Measurements from ENCODE around the gene COL23A1. TPM values are rescaled to one million over a fixed set of nuclear protein-coding genes. Genes with fewer than 3 reads are reported as not detected.

COL23A1 gene
- total RNA-seq, 1 experiment from 2014 or later = not detected

GRCh38 chr5:178454821-178455479 lies 135.2 kb downstream of the COL23A1 start:
- no peaks in the 10 kb centered on the region for H3F3A ChIP-seq (ENCODE audit: low read length, unreplicated experiment)
- H3K36me3 ChIP-seq (ENCODE audit: low read depth, low read length) = no peaks in the 10 kb centered on the region
- H2AFZ ChIP-seq (ENCODE audit: low read length) = no peak overlapping the region
- H3K4me2 ChIP-seq (ENCODE audit: low read length) = no peak overlapping the region
- ATAC-seq (no peak), DNase-seq (no peak)
- no peak overlapping the region for H3K27ac ChIP-seq (ENCODE audit: low read length)
- POLR2A ChIA-PET (ENCODE audit: unreplicated experiment) = no interaction called here
- peaks cover 17% of the 10 kb centered on the region for H3K27me3 ChIP-seq (ENCODE audit: low read length)
- no peaks in the 10 kb centered on the region for H3K79me2 ChIP-seq (ENCODE audit: low read length)
- H3K9me2 ChIP-seq (replicated peaks; ENCODE audit: low read length) = no peaks in the 10 kb centered on the region
- intact Hi-C loops (cut with micrococcal nuclease) = no loop called here
- no TSS peak for BruUV-seq (replicated peaks)
- H3K9ac ChIP-seq (ENCODE audit: low read length) = no peak overlapping the region
- no peak overlapping the region for H3K4me3 ChIP-seq (ENCODE audit: low read length)
- no peaks in the 10 kb centered on the region for H4K20me1 ChIP-seq (ENCODE audit: low read length)
- H3K9me3 ChIP-seq (ENCODE audit: low read length) = no peaks in the 10 kb centered on the region
- CTCF ChIA-PET = no interaction called here
- H3K4me1 ChIP-seq (ENCODE audit: insufficient read depth, low read length) = no peaks in the 10 kb centered on the region
- TF ChIP-seq CTCF (conservative IDR thresholded peaks at IDR 0.05; ENCODE audit: low read depth, low read length) (no peak), EZH2phosphoT487 (IDR thresholded peaks at IDR 0.05; ENCODE audit: borderline replicate concordance, low read length) (no peak), EZH2 (IDR thresholded peaks at IDR 0.05; ENCODE audit: low read length, unreplicated experiment) (no peak)

- ChIA-PET POLR2A (ENCODE audit: unreplicated experiment) (no interaction called here), CTCF (no interaction called here)
- no TSS peak for BruUV-seq (replicated peaks)
- TF ChIP-seq EZH2 (IDR thresholded peaks at IDR 0.05; ENCODE audit: low read length, unreplicated experiment) (no peak), EZH2phosphoT487 (IDR thresholded peaks at IDR 0.05; ENCODE audit: borderline replicate concordance, low read length) (no peak), CTCF (conservative IDR thresholded peaks at IDR 0.05; ENCODE audit: low read depth, low read length) (no peak)
- Histone ChIP-seq H3K4me1 (ENCODE audit: insufficient read depth, low read length) (no peaks in the 10 kb centered on the region), H3K9me3 (ENCODE audit: low read length) (no peaks in the 10 kb centered on the region), H3F3A (ENCODE audit: low read length, unreplicated experiment) (no peaks in the 10 kb centered on the region), H2AFZ (ENCODE audit: low read length) (no peak overlapping the region), H3K27me3 (ENCODE audit: low read length) (peaks cover 22% of the 10 kb centered on the region), H3K27ac (ENCODE audit: low read length) (no peak overlapping the region), H3K9me2 (replicated peaks; ENCODE audit: low read length) (no peaks in the 10 kb centered on the region), H3K36me3 (ENCODE audit: low read depth, low read length) (no peaks in the 10 kb centered on the region), H3K79me2 (ENCODE audit: low read length) (no peaks in the 10 kb centered on the region), H3K4me3 (ENCODE audit: low read length) (no peak overlapping the region), H4K20me1 (ENCODE audit: low read length) (no peaks in the 10 kb centered on the region), H3K4me2 (ENCODE audit: low read length) (no peak overlapping the region), H3K9ac (ENCODE audit: low read length) (no peak overlapping the region)
- intact Hi-C loops (cut with micrococcal nuclease) = no loop called here
- DNase-seq (no peak), ATAC-seq (no peak)
Measured at GRCh38 chr5:178454303-178454702, 135.9 kb downstream of the COL23A1 start.

- no peak for TF ChIP-seq CTCF (conservative IDR thresholded peaks at IDR 0.05; ENCODE audit: low read depth, low read length)
- TF ChIP-seq EZH2 (IDR thresholded peaks at IDR 0.05; ENCODE audit: low read length, unreplicated experiment) = no peak
- no peak for TF ChIP-seq EZH2phosphoT487 (IDR thresholded peaks at IDR 0.05; ENCODE audit: borderline replicate concordance, low read length)
- no peak overlapping the region for H3K4me3 ChIP-seq (ENCODE audit: low read length)
- H3K27ac ChIP-seq (ENCODE audit: low read length) = no peak overlapping the region
- ChIA-PET POLR2A (ENCODE audit: unreplicated experiment) (no interaction called here), CTCF (no interaction called here)
- ATAC-seq = no peak
- no peaks in the 10 kb centered on the region for H4K20me1 ChIP-seq (ENCODE audit: low read length)
- no peak overlapping the region for H3K9ac ChIP-seq (ENCODE audit: low read length)
- H3K9me2 ChIP-seq (replicated peaks; ENCODE audit: low read length) = no peaks in the 10 kb centered on the region
- no peak overlapping the region for H2AFZ ChIP-seq (ENCODE audit: low read length)
- H3F3A ChIP-seq (ENCODE audit: low read length, unreplicated experiment) = no peaks in the 10 kb centered on the region
- H3K4me2 ChIP-seq (ENCODE audit: low read length) = no peak overlapping the region
- intact Hi-C loops (cut with micrococcal nuclease) = no loop called here
- no TSS peak for BruUV-seq (replicated peaks)
- H3K79me2 ChIP-seq (ENCODE audit: low read length) = no peaks in the 10 kb centered on the region
- no peaks in the 10 kb centered on the region for H3K4me1 ChIP-seq (ENCODE audit: insufficient read depth, low read length)
- H3K9me3 ChIP-seq (ENCODE audit: low read length) = no peaks in the 10 kb centered on the region
- H3K36me3 ChIP-seq (ENCODE audit: low read depth, low read length) = no peaks in the 10 kb centered on the region
- DNase-seq = peak; percentile 46
- H3K27me3 ChIP-seq (ENCODE audit: low read length) = peaks cover 24% of the 10 kb centered on the region
Measured at GRCh38 chr5:178453224-178453623, 137.0 kb downstream of the COL23A1 start.

Measured in PC-3 (cell line).